CD14-positive monocyte (primary cell): Measurements from ENCODE around the gene UBE2J1. TPM values are rescaled to one million over a fixed set of nuclear protein-coding genes. Genes with fewer than 3 reads are reported as not detected.

Experiments used
- DNase-seq, 3 donors: peaks; one replicate each; pipeline ENCODE4 v3.0.0-alpha.2; 2011 to 2022
- H2AFZ ChIP-seq: 2 replicates; pipeline ENCODE4 v1.6.0; 2012; ENCODE audit warnings: mild to moderate bottlenecking, low read depth, low read length, inconsistent platforms; ENCODE audit not compliant: insufficient read depth, poor library complexity, severe bottlenecking
- H3K27ac ChIP-seq, 2 donors: 1 replicate in 1 of 2; 2 replicates in 1 of 2; pipeline ENCODE4 v1.5.1; 2012 to 2013; ENCODE audit warnings: low read length in 2 of 2, control low read depth in 1 of 2, inconsistent platforms in 1 of 2, low read depth in 1 of 2, mild to moderate bottlenecking in 1 of 2
- H3K27me3 ChIP-seq, 2 donors: one replicate each; pipeline versions ENCODE4 v1.6.0 to v1.6.1; 2011 to 2013; ENCODE audit warnings: low read length in 2 of 2; ENCODE audit not compliant: control insufficient read depth in 2 of 2, insufficient read depth in 2 of 2
- H3K36me3 ChIP-seq, 2 donors: replicated peaks in 1 of 2; 1 replicate in 1 of 2; 2 replicates in 1 of 2; pipeline versions ENCODE4 v1.5.1 to v1.6.1; 2012 to 2013; ENCODE audit warnings: low read length in 2 of 2, control low read depth in 1 of 2, inconsistent platforms in 1 of 2, mild to moderate bottlenecking in 1 of 2; ENCODE audit not compliant: insufficient read depth in 2 of 2, control insufficient read depth in 1 of 2
- H3K4me1 ChIP-seq, 2 donors: 1 replicate in 1 of 2; 2 replicates in 1 of 2; pipeline versions ENCODE4 v1.5.1 to v1.6.1; 2012 to 2013; ENCODE audit warnings: low read length in 2 of 2, control low read depth in 1 of 2, inconsistent platforms in 1 of 2, mild to moderate bottlenecking in 1 of 2, moderate library complexity in 1 of 2; ENCODE audit not compliant: insufficient read depth in 2 of 2, control insufficient read depth in 1 of 2
- H3K4me2 ChIP-seq: replicated peaks from 2 replicates; pipeline ENCODE3; 2012; ENCODE audit warnings: low read length, moderate library complexity, mild to moderate bottlenecking; ENCODE audit not compliant: poor library complexity, severe bottlenecking; ENCODE audit errors: extremely low read depth
- H3K4me3 ChIP-seq, 3 experiments: fragments of 200-600 bp in 1 of 3; sonication (generic) in 1 of 3; replicated peaks in 1 of 3; 1 replicate in 2 of 3; 2 replicates in 1 of 3; pipeline ENCODE4 v1.5.1; 2011 to 2013; ENCODE audit warnings: low read length in 3 of 3, mild to moderate bottlenecking in 3 of 3, control low read depth in 2 of 3, low read depth in 2 of 3, inconsistent platforms in 1 of 3, moderate library complexity in 1 of 3
- H3K79me2 ChIP-seq: 2 replicates; pipeline ENCODE4 v1.6.0; 2012; ENCODE audit warnings: mild to moderate bottlenecking, control low read depth, inconsistent platforms, low read length, moderate library complexity; ENCODE audit not compliant: insufficient read depth
- H3K9ac ChIP-seq: 2 replicates; pipeline ENCODE4 v1.6.0; 2017; ENCODE audit warnings: low read length, mild to moderate bottlenecking; ENCODE audit not compliant: insufficient read depth, poor library complexity, severe bottlenecking
- H3K9me3 ChIP-seq, 2 donors: replicated peaks in 1 of 2; 1 replicate in 1 of 2; 2 replicates in 1 of 2; pipeline versions ENCODE4 v1.5.1 to v1.6.1; 2012 to 2013; ENCODE audit warnings: low read length in 2 of 2, control low read depth in 1 of 2; ENCODE audit not compliant: control insufficient read depth in 1 of 2, insufficient read depth in 1 of 2
- H4K20me1 ChIP-seq: 2 replicates; pipeline ENCODE4 v1.6.0; 2012; ENCODE audit warnings: mild to moderate bottlenecking, low read length, control low read depth, moderate library complexity; ENCODE audit not compliant: insufficient read depth
- H3K27ac Mint-ChIP-seq, 7 donors: one replicate each; pipeline ENCODE4 v1.8.0; 2020; ENCODE audit warnings: mild to moderate bottlenecking in 7 of 7, mixed read lengths in 7 of 7, moderate library complexity in 6 of 7, inconsistent platforms in 2 of 7
- H3K27me3 Mint-ChIP-seq, 3 donors: one replicate each; pipeline ENCODE4 v1.8.0; 2021 to 2022; ENCODE audit warnings: low read depth in 3 of 3, mild to moderate bottlenecking in 3 of 3, mixed read lengths in 3 of 3, moderate library complexity in 3 of 3, inconsistent platforms in 1 of 3
- H3K36me3 Mint-ChIP-seq, 2 donors: one replicate each; pipeline ENCODE4 v1.8.0; 2020; ENCODE audit warnings: mixed read lengths in 2 of 2, inconsistent platforms in 1 of 2, mild to moderate bottlenecking in 1 of 2
- H3K4me1 Mint-ChIP-seq: one replicate; pipeline ENCODE4 v1.8.0; 2020; ENCODE audit warnings: mild to moderate bottlenecking, mixed read lengths
- H3K4me3 Mint-ChIP-seq, 2 donors: one replicate each; pipeline ENCODE4 v1.8.0; 2020; ENCODE audit warnings: mild to moderate bottlenecking in 2 of 2, mixed read lengths in 2 of 2, moderate library complexity in 1 of 2
- H3K9me3 Mint-ChIP-seq, 7 donors: one replicate each; pipeline ENCODE4 v1.8.0; 2020 to 2022; ENCODE audit warnings: mixed read lengths in 7 of 7, mild to moderate bottlenecking in 6 of 7, moderate library complexity in 6 of 7, inconsistent platforms in 2 of 7
- WGBS: methylation state at CpG from one replicate; pipeline ENCODE4 v1.1.5; 2013; ENCODE audit warnings: missing lambda C conversion rate; ENCODE audit not compliant: insufficient coverage; 5-methylcytosine and 5-hydroxymethylcytosine counted together
- intact Hi-C, 2 donors: fragments of 100-400 bp; cut with micrococcal nuclease; formaldehyde crosslinking; loops; one replicate each; pipeline versions ENCODE4 v1.15.0 to v1.15.1; 2023
- polyA plus RNA-seq, 3 donors: library from polyadenylated mRNA; depleted of rRNA in 1 of 3; unstranded in 2 of 3; stranded (reverse) in 1 of 3; fragments of 300-500 nt in 2 of 3; fragments of >200 nt in 1 of 3; fragmentation: Illumina TruSeq in 2 of 3; gene quantifications; 1 replicate in 2 of 3; 2 replicates in 1 of 3; pipeline ENCODE4 v1.2.3, GENCODE V29; 2012 to 2021
- TF ChIP-seq, protein P1 (sequence below): fragments of 200-600 bp; IDR thresholded peaks from one replicate; pipeline ENCODE4 v1.8.0; 2022; ENCODE audit warnings: antibody characterized with exemption, mild to moderate bottlenecking

Gene UBE2J1
- polyA plus RNA-seq, 3 donors = 44.8 to 80.5 (median 66.1) TPM

DNA sequence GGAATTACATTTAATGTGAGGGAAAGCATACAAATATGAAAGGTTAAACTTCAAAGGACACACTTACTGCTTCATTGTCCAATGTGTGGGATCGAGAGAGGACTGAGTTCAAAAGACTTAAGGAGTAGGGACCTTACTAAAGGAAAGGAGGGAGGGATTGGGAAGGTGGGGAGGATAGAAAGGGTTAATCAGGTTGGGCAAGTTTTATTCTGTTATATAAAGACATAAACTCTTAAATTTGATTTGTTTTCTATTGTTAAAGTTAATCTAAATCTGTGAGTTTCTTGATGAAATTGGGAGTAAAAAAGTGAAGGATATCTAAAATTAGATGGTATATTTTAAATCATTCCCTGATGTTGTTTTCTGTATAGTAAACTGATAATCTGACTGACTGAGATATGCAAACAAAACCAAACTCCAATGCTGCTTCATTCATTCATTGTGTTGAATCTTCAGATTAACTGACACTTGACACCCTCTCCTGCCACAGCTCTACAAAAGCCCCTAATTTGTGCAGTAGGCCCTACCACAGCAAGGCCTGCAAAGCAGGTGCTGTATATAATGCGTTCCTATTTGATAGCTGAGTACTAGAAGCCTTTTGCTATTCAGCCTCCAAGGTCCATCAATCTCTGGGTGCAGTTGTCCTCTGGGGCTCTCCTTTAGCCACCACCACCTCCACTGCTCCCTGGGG is 1.3 kb upstream of the UBE2J1 start:
- Histone ChIP-seq H4K20me1 (peaks cover 28% of the 10 kb centered on the region), H2AFZ (no peak overlapping the region), H3K4me1 (peaks cover 31 to 45% of the 10 kb centered on the region in 2 donors), H3K36me3 (no peaks in the 10 kb centered on the region), H3K4me3 (peak overlapping the region in 1 of 3 experiments; percentile 100), H3K4me2 (peak overlapping the region; percentile 98), H3K9ac (peak overlapping the region; percentile 96), H3K27me3 (no peaks in the 10 kb centered on the region), H3K27ac (peak overlapping the region in 1 of 2 donors; percentile 91), H3K9me3 (no peaks in the 10 kb centered on the region), H3K79me2 (peaks cover 44% of the 10 kb centered on the region)
- intact Hi-C loops = loop anchor here (10.0 kb wide), 2 partner anchors 269 to 281 kb away; partner anchors contain the start of genes PNRC1 (in 2 of the 2) and LYRM2 (in 1 of the 2)
- H3K4me3 Mint-ChIP-seq = peak overlapping the region; percentile 64 to 71
- peaks cover 52% of the 10 kb centered on the region for H3K4me1 Mint-ChIP-seq
- peak overlapping the region; percentile 84 to 95 (median 92) for H3K27ac Mint-ChIP-seq
- DNase-seq = no peak
- peaks cover 0 to 5% (median 0%) of the 10 kb centered on the region in 7 donors for H3K9me3 Mint-ChIP-seq
- TF ChIP-seq, protein P1, sequence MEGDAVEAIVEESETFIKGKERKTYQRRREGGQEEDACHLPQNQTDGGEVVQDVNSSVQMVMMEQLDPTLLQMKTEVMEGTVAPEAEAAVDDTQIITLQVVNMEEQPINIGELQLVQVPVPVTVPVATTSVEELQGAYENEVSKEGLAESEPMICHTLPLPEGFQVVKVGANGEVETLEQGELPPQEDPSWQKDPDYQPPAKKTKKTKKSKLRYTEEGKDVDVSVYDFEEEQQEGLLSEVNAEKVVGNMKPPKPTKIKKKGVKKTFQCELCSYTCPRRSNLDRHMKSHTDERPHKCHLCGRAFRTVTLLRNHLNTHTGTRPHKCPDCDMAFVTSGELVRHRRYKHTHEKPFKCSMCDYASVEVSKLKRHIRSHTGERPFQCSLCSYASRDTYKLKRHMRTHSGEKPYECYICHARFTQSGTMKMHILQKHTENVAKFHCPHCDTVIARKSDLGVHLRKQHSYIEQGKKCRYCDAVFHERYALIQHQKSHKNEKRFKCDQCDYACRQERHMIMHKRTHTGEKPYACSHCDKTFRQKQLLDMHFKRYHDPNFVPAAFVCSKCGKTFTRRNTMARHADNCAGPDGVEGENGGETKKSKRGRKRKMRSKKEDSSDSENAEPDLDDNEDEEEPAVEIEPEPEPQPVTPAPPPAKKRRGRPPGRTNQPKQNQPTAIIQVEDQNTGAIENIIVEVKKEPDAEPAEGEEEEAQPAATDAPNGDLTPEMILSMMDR = no peak
- peaks cover 6 to 8% of the 10 kb centered on the region in 2 donors for H3K36me3 Mint-ChIP-seq
- peaks cover 0 to 7% (median 1%) of the 10 kb centered on the region in 3 donors for H3K27me3 Mint-ChIP-seq
- WGBS = 70% methylated on average over 2 of the region's 2 CpGs

DNA sequence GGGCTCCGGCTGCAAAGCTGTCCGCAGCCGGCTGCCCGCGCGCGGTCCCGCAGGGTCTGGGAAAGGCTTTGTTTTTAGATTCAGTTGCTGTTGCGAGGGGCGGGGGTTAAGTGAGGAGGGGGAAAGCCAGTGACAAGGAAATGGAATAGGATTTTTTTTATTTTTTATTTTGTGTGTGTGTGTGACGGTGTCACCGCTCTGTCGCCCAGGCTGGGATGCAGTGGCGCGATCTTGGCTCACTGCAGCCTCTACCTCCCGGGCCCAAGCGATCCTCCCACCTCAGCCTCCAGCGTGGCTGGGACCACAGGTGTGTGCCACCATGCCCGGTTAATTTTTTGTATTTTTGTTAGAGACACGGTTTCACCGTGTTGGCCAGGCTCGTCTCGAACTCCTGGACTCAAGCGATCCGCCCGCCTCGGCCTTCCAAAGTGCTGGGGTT is 615 bp upstream of the UBE2J1 start:
- H3K27me3 ChIP-seq = no peaks in the 10 kb centered on the region
- Mint-ChIP-seq H3K27ac (peak overlapping the region; percentile 84 to 95 (median 92)), H3K4me3 (peak overlapping the region; percentile 64 to 71), H3K27me3 (peaks cover 0 to 7% (median 1%) of the 10 kb centered on the region in 3 donors), H3K36me3 (peaks cover 11% of the 10 kb centered on the region in 2 donors), H3K4me1 (peaks cover 59% of the 10 kb centered on the region), H3K9me3 (peaks cover 0 to 5% (median 0%) of the 10 kb centered on the region in 7 donors)
- H3K36me3 ChIP-seq = no peaks in the 10 kb centered on the region
- H2AFZ ChIP-seq = peak overlapping the region; percentile 79
- intact Hi-C loops = loop anchor here (10.0 kb wide), 2 partner anchors 268 to 282 kb away; partner anchors contain the start of genes PNRC1 (in 2 of the 2) and LYRM2 (in 1 of the 2)
- H3K4me2 ChIP-seq = peak overlapping the region; percentile 98
- peak overlapping the region; percentile 96 for H3K9ac ChIP-seq
- TF ChIP-seq, protein P1 = no peak
- H3K4me3 ChIP-seq = peak overlapping the region; percentile 56 to 100 (median 97)
- H3K79me2 ChIP-seq = peaks cover 51% of the 10 kb centered on the region
- 31% methylated on average over 18 of the region's 27 CpGs for WGBS
- H3K27ac ChIP-seq = peak overlapping the region; percentile 77 to 91
- no peak for DNase-seq
- H3K4me1 ChIP-seq = peaks cover 38 to 52% of the 10 kb centered on the region in 2 donors
- no peaks in the 10 kb centered on the region for H3K9me3 ChIP-seq
- peaks cover 35% of the 10 kb centered on the region for H4K20me1 ChIP-seq
